SK-N-MC (cell line): ENCODE results near the gene DYDC2.
A peak's percentile ranks its signal among the peaks of the same experiment; 100 is the strongest.
"Not testable (repeated sequence)": the region's sequence is repeated elsewhere in the genome, so short reads cannot be mapped to it uniquely, and the experiment has no call there.

Experiments used
- DNase-seq: peaks from one replicate; pipeline ENCODE4 v3.0.0-alpha.2; 2011; ENCODE audit warnings: low read depth, low spot score
- H3K27ac ChIP-seq: fragments of 200-600 bp; sonication (generic); 2 replicates; pipeline ENCODE4 v1.5.1; 2016; ENCODE audit warnings: mixed run types
- H3K36me3 ChIP-seq: fragments of 200-600 bp; sonication (generic); 2 replicates; pipeline ENCODE4 v1.6.1; 2017; ENCODE audit warnings: antibody characterized with exemption, low read length, mixed read lengths; ENCODE audit not compliant: insufficient read depth
- H3K4me3 ChIP-seq: fragments of 200-600 bp; sonication (generic); 2 replicates; pipeline ENCODE4 v1.5.1; 2016
- H3K9ac ChIP-seq: fragments of 200-600 bp; sonication (generic); 2 replicates; pipeline ENCODE4 v1.8.0; 2017; ENCODE audit warnings: mixed run types, mixed read lengths; ENCODE audit not compliant: insufficient read length
- H3K9me3 ChIP-seq: fragments of 200-600 bp; sonication (generic); 2 replicates; pipeline ENCODE4 v1.6.1; 2017; ENCODE audit warnings: low read depth, mild to moderate bottlenecking, antibody characterized with exemption, low read length, moderate library complexity, mixed read lengths
- EZH2 ChIP-seq: fragments of 200-600 bp; sonication (generic); IDR thresholded peaks from one replicate; pipeline ENCODE4 v1.6.1; 2017; ENCODE audit warnings: antibody characterized with exemption
- FOXP2 ChIP-seq: optimal IDR thresholded peaks from 2 replicates; pipeline ENCODE3; 2011; ENCODE audit warnings: mild to moderate bottlenecking, moderate library complexity; ENCODE audit not compliant: insufficient read depth; ENCODE audit errors: extremely low read length, control extremely low read depth
- POLR2AphosphoS5 ChIP-seq: IDR thresholded peaks from 2 replicates; pipeline ENCODE4 v1.6.1; 2012; ENCODE audit warnings: mild to moderate bottlenecking, low read depth, low read length, borderline replicate concordance

The DYDC2 gene

GRCh38 chr10:80356989-80357850 lies 639 bp downstream of the DYDC2 start:
- TF ChIP-seq POLR2AphosphoS5 (no peak), FOXP2 (no peak), EZH2 (no peak)
- no peak overlapping the region for H3K9ac ChIP-seq
- no peak overlapping the region for H3K27ac ChIP-seq
- H3K36me3 ChIP-seq, result no peaks in the 10 kb centered on the region
- no peak for DNase-seq
- H3K4me3 ChIP-seq, result peak overlapping the region; percentile 67
- H3K9me3 ChIP-seq, result no peaks in the 10 kb centered on the region

- Histone ChIP-seq H3K9ac (no peak overlapping the region), H3K27ac (no peak overlapping the region), H3K36me3 (no peaks in the 10 kb centered on the region), H3K9me3 (no peaks in the 10 kb centered on the region), H3K4me3 (no peak overlapping the region)
- no peak for DNase-seq
- TF ChIP-seq FOXP2 (no peak), EZH2 (no peak), POLR2AphosphoS5 (no peak)
Observed at GRCh38 chr10:80357851-80358125, 1.2 kb downstream of the DYDC2 start.

GRCh38 chr10:80358925-80359324 lies 2.3 kb downstream of the DYDC2 start:
- not testable (repeated sequence) for DNase-seq, H3K36me3 ChIP-seq, H3K27ac ChIP-seq, H3K9ac ChIP-seq, H3K9me3 ChIP-seq, H3K4me3 ChIP-seq

GRCh38 chr10:80359644-80360043 lies 3.1 kb downstream of the DYDC2 start:
- Histone ChIP-seq H3K36me3 (no peaks in the 10 kb centered on the region), H3K27ac (no peak overlapping the region), H3K9me3 (no peaks in the 10 kb centered on the region), H3K9ac (no peak overlapping the region), H3K4me3 (no peak overlapping the region)
- no peak for DNase-seq
- TF ChIP-seq EZH2, result no peak
- TF ChIP-seq POLR2AphosphoS5, result no peak
- no peak for TF ChIP-seq FOXP2

- Histone ChIP-seq H3K36me3 (no peaks in the 10 kb centered on the region), H3K9ac (no peak overlapping the region), H3K9me3 (no peaks in the 10 kb centered on the region), H3K27ac (no peak overlapping the region), H3K4me3 (no peak overlapping the region)
- TF ChIP-seq POLR2AphosphoS5 (no peak), EZH2 (no peak), FOXP2 (no peak)
- no peak for DNase-seq
Observed at GRCh38 chr10:80365510-80365909, 8.9 kb downstream of the DYDC2 start.

GRCh38 chr10:80371467-80371866 lies 14.9 kb downstream of the DYDC2 start:
- Histone ChIP-seq H3K27ac (no peak overlapping the region), H3K4me3 (no peak overlapping the region), H3K9me3 (no peaks in the 10 kb centered on the region), H3K9ac (no peak overlapping the region), H3K36me3 (no peaks in the 10 kb centered on the region)
- TF ChIP-seq FOXP2 (no peak), POLR2AphosphoS5 (no peak), EZH2 (no peak)
- no peak for DNase-seq

GRCh38 chr10:80372675-80373074 lies 16.1 kb downstream of the DYDC2 start:
- Histone ChIP-seq H3K4me3 (no peak overlapping the region), H3K9me3 (no peaks in the 10 kb centered on the region), H3K9ac (no peak overlapping the region), H3K36me3 (no peaks in the 10 kb centered on the region), H3K27ac (no peak overlapping the region)
- DNase-seq, result no peak
- TF ChIP-seq FOXP2, result no peak
- no peak for TF ChIP-seq EZH2
- TF ChIP-seq POLR2AphosphoS5, result no peak

GRCh38 chr10:80373502-80373901 lies 16.9 kb downstream of the DYDC2 start:
- Histone ChIP-seq H3K27ac (no peak overlapping the region), H3K9me3 (no peaks in the 10 kb centered on the region), H3K4me3 (no peak overlapping the region), H3K9ac (no peak overlapping the region), H3K36me3 (no peaks in the 10 kb centered on the region)
- no peak for TF ChIP-seq FOXP2
- no peak for TF ChIP-seq POLR2AphosphoS5
- TF ChIP-seq EZH2, result no peak
- no peak for DNase-seq

GRCh38 chr10:80379701-80380100 lies 23.1 kb downstream of the DYDC2 start:
- no peaks in the 10 kb centered on the region for H3K9me3 ChIP-seq
- H3K27ac ChIP-seq, result no peak overlapping the region
- H3K4me3 ChIP-seq, result no peak overlapping the region
- H3K36me3 ChIP-seq, result no peaks in the 10 kb centered on the region
- no peak overlapping the region for H3K9ac ChIP-seq
- no peak for DNase-seq
- no peak for TF ChIP-seq EZH2
- no peak for TF ChIP-seq POLR2AphosphoS5
- TF ChIP-seq FOXP2, result no peak
